NCI-H2029 treated with DMSO at 0.1 percent for 48 hours (cell line): ENCODE measurements around the gene CBFA2T3.

Experiments
- DNase-seq: peaks from one replicate; lab custom pipeline; 2025; lab: John Stamatoyannopoulos, UW

Gene CBFA2T3

DNA sequence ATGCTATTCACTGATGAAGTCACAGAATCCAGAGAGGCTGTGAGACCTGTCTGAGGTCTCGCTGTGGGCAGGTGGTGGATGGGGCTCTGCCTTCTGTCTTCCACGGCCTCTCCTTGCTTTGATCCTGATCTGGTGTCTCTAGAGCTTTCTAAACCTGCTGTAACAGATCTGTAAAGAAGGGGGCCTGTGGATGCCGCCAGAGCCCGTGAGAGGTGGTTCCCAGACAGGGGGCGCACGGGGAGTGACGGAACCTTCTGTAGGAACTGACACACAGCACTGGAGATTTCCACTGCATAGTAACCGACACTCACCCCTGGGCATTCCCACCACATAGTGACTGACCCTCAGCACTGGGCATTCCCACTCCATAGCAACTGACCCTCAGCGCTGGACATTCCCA lies 16.0 kb downstream of the CBFA2T3 start:
- no peak for DNase-seq

DNA sequence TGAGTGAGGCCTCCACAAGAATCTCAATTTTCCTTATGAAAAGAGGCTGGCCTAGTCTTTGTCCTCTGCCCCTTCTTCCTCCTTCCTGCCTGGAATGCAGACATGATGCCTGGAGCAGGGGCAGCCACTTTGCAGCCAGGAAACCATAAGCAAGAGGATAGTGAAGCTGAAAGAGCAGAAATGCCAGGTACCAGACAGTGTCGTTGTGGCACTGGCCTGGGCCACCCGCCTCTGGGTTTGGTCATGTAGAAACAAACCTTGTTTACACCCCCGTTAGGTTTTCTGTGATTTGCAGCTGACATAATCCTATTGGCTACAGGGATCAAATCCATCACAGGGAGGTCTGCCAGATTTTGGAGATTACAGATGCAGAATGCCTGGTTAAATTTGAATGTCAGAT lies 16.5 kb downstream of the CBFA2T3 start:
- no peak for DNase-seq

DNA sequence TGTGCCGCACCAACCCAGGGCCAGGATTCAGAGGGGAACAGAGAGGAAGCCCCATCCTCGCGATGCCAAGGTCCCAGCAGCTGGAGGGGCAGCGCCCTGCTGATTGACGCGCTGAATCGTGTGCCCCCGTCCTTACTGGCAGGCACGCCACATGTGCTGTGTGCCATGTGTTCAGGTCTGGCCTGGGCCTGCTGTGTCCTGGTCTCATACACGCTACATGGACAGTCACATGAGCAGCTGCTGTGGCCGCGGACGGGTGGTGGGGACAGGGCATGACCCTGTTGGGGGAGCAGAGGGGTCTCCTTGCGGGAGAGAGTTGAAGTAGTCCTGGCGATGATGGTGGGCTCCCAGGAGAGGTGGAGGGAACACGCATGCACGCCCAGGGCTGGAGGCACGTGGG lies 18.0 kb downstream of the CBFA2T3 start:
- DNase-seq: no peak

DNA sequence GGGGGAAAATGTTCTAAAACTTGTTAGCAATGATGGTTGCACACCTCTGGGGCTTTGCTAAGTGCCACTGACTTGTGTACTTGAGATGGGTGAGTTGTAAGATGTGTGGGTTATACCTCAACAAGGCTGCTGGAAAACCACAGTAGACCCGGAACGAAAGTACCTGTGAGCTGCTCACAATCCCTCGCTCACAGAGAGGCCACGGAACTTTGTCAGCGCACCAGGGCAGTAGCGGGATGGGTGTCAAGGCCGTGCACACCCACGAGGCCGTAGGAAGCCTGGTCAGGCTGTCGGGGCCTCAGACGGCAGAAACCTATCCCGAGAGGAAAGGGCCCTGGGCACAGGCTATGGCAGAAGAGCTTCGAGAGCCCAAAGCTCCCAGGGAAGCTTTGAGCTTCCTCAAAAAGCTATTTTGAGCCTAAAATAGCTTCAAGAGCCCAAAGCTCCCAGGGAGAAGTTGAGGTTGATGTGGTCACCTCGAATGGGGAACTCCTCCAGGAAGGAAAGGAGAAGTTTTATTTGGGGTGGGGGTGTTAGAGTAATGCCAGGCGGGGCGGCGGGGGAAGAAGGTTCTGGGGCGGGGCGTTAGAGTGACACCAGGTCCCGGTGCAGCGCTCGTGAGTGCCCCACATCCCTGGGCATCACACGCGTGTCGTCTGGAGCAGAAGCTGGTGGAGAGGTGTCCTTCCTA lies 19.0 kb downstream of the CBFA2T3 start:
- DNase-seq: no peak

DNA sequence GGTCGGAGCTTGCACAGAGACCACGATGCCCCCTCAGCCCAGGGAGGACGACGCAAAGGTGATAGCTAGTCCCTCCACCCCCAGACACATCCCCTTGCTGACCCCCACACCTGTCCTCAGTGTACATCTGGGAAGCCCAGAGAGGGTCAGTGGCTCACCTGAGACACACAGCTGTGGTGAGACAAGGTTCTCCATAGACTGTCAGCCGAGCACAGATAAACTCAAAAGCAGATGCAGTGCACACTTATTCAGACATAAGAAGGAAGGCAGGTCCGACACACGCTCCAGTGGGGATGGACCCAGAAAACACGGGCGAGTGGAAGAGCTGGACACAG lies 19.6 kb downstream of the CBFA2T3 start:
- no peak for DNase-seq

DNA sequence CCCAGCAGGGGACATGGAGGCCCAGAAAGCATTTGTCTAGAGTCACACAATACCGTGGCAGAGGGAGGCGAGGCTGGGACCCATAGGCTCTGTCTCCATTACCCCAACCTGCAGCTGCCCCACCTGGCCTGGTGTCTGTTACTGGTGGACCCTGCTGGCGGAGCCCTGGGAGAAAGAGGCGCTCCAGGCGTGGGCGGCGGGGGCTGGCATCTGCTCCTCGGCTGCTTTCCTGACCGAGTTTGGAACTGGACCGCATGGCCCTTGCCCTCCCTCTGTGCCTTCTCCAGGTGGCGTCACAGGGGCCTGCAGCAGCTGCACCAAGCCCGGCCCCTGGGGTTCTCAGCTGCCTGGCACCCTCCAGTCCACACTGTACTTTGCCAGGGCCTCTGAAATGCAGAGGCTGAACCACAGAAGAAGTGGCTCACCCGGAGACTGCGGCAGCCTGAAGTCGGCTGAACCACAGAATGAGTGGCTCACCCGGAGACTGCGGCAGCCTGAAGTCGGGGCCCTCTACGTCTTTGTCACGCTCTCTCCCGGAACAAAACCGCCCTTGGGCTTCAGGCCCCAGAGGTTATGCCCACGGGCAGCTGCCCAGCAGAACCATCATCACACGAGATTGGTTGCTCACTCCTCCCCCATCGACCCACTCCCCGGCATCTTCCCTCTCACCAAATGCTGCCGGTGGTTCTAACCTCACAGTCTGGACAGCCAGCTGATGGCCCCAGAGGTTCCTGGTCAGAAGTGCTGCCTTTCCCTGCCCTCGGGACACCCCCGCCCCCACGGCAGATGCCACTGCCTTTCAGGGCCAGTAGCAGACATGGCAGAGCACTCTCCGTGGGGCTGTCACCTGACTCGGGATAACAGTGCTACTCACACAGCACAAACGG lies 20.2 kb downstream of the CBFA2T3 start:
- no peak for DNase-seq

DNA sequence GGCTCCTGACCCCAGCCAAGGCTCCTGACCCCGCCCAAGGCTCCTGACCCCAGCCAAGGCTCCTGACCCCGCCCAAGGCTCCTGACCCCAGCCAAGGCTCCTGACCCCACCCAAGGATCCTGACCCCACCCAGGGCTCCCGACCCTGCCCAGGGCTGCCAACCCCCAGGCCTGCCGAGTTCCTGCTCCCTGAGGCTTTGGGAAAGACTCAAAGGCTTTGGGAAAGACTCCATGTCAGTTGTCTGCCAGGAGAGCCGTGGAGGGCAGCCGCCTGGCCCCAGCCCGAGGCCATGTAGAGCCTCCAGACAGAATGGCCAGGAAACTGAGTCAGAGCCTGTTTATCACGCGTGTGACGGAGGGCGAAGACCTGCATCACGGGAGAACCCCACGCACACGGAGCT lies 21.1 kb downstream of the CBFA2T3 start:
- DNase-seq: no peak

DNA sequence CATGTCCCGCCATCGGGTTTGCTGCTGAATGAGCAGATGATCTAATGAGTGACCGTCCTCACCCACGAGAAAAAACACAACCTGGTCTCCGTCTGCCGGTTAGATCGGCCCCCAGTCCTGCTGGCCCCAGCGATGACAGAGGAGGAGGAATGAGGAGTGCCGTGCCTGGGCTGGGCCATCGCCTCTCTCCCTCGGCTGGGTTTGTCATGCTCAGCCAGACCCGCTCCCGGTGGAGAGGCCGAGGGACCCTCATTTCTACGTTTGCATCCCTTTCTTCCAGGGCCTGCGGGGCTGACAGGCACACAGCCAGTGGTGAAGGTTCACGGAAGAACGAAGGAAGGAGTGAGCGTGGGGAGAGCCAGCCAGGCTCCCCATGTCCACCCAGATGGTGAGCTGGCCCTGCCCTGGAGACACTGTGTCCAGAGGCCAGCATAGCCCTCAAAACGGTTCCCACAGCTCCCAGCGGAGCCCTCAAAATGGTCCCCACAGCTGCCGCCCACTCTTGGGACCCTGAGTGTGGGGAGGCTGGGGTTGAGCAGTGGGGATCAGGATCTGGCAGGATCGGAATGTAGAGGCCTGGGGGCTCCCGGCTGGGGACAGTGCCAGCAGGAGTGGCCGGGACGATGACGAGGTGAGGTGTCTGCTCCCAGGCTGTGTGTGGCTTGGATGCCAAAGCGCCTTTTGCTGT lies 23.9 kb downstream of the CBFA2T3 start:
- no peak for DNase-seq

DNA sequence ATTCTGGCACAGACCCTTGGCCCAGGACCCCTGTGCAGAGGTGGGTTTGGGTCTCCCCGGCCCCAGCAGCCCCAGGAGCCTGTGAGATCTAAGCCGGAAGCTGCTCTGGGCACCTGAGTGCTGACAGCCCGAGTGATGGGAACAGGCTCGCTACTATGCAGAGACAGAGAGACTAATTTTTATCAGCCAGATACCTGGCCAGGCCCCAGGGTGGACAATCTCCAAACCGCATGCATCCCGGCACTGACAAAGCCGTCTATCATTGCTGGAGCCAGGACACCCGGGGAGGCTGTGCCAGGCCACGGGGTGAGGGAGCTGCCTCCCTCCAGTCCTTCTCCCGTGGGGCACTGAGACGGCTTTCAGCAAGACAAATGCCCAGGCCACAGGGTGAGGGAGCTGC lies 25.0 kb downstream of the CBFA2T3 start:
- DNase-seq: no peak

DNA sequence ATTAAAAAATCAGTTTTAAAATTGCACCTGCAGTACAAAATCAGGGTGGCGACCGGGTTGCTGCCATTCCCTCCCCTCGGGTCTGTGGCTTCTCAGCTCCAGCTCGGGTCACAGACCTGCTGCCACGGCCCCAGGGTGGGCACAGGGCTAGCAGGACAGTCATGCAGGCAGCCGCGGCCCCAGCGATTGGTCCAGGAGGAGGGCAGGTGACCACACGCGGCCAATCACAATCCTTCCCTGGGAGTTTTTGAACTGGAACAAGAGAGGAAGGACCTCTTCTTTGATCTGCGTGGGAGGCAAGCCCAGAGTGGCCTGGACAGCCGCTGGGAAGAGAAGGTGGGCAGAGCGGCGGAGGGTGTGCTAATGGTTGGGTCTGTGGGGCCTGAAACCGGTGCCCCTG lies 25.5 kb downstream of the CBFA2T3 start:
- DNase-seq: no peak

DNA sequence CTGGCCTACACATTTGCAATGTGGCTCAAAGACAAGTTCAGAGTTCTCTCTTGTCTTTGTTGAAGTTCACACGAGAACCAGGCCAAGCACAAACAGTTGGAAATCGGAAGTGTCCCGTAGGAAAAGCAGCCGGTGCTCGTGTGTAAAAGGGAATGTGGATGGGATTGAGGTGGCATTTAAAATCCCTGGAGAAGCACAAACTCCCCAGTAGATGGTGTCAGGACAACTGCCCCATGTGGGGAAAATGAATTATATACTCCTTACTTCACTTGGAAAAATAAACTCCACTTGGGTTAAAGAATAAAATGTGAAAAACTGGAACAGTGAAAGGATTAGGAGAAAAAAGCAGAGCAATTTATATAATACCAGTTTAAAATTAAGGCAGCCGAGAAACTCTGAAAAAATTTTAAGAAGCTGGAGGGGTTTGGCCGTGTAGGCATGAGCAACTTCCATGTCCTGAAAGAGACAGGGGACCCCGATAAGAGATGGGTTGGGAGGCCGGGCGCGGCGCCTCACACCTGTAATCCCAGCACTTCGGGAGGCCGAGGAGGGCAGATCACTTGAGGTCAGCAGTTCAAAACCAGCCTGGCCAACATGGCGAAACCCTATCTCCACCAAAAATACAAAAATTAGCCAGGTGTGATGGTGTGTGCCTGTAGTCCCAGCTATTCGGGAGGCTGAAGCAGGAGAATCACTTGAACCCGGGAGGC lies 28.1 kb downstream of the CBFA2T3 start:
- DNase-seq: no peak

DNA sequence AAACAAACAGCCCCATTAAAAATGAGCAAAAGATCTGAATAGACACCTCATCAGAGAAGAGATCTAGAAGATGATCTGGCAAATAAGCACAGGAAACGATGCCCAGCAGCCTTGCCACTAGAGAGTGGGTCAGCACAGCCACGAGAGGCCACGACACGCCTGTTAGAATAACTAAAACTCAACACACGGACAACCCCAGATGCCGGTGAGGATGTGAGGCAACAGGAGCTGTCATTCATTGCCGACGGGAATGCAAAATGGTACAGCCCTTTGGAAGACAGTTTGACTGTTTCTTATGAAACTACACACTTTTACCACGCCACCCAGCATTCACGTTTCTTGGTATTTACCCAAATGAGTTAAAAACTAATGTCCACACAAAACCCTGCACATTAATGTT lies 31.5 kb downstream of the CBFA2T3 start:
- DNase-seq: no peak

DNA sequence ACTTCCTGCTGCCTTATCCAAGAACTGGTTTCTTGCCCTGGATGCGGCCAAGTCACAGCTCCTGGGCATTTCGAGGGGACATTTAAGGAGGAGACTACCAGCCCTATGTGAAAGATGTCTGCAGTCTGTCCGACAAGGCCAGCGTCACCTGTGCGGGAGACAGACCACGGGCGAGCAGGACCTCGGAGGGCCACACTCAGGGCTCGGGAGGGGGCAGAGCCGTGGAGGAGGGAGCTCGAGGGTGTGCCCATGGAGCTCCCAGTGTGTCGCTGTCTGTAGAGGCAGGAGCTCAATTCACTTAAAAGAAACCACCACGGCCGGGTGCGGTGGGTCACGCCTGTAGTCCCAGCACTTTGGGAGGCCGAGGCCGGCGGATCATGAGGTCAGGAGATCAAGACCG lies 33.3 kb downstream of the CBFA2T3 start:
- DNase-seq: no peak

DNA sequence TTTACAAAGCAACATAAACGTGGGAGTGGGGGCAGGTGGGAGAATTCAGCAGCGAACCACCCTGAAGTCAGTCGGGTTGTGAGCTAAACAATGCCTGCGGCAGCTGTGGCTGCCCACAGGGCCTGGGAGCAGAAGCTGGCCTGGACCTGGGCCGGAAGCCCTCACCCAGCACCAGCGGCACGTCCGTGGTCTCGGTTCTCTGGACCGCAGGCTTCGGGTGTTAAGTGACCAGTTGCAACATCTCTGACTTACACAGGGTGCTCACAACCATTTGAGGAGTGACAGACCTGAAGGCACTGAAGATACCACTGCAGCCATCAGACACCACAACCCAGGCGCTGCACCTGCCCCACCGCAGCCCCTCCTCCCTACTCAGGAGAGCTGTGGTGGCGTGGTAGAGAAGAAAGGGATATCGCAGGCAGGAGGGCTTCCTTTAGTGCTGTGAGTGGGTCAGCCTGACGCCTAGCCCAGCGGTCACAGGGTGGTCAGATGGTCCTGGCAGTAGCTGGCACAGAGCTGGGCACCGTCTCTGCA lies 33.8 kb downstream of the CBFA2T3 start:
- no peak for DNase-seq

DNA sequence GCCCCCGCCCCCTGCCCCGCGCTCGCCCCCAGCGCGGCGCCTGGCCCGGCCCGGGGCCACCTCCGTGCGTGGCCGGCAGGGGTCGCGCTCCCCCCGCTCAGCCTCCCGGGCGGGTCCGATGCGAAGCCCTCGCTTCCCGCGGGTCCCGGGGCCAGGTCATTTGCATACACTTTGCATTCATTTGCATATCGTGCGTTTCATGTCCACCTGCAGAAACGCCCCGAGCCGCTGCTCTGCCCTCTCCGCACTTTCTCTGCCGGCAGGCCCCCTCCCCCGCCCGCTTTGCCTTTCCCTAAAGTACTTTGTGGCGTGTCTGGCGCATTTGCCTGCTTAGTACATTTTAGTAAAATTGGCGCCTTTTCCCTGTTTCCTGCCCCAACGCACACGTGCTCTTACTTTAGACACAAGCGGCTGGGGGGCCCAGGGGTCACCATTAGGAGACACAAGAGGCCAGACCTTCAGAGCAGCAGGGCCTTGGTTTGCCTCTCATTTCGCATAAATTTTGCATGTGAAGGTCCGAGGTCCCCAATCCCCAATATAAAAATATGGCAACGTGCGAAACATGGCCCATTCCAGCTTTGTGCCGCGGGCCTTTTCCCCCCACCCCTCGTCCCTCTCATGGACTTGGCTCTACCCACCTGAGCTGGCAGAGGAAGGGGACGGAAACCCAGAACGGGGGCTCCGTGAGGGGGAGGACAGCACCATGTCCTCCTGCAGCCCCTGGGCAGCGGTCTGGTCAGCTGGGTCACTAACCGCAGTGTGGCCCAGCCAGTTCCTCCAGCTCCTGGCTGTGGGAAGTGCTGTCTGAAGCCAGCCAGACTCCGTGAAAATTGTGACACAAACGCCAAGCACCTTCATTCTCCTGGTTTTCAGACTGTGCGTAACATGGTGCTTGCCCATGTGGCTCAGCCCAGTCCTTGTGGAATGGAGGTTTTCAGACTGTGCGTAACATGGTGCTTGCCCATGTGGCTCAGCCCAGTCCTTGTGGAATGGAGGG lies 34.8 kb downstream of the CBFA2T3 start:
- DNase-seq: no peak

DNA sequence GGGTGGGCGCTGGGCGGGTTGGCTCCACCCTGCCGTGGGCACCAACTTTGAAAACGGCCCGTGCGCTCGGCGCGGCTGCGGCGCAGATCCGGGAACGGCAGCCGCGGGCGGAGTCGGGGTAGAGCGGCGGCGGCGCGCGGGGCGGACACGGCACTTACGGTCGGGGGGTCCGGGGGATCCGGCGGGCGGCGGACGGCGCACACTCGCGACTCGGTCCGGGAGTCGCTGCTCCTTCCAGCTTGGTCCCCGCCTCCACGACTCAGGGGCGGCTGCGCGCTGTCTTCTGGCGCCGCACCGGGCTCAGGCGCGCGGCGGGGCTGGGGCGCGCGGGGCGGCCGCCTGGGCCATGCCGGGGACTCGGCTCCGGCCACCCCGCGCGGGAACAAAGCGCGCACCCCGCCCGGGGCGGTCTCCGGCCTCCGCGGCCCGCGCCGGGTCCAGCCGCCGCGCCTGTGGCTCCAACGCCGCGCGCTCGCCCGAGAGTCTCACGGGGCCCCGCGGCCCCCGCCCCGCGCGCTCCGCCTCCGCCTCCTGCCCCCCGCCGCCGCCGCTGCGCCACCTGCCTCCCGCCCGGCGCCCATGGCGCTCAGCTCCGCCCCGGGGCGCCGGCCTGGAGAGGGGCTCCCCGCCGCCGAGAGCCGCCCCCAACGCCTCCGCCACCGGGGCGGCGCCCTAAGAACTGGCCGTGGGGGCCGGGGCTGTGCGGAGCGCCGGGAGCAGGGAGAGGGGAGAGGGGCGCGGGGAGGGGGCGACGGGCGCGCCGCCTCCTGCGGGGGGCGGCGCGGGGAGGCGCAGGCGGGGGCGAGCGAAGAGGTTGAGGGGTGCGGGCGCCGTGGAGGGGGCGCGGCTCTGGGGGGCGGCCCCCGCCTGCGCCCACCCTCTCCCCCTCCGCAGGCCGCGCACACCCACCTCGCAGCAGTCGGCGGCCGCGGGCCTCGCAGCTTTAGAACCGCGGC lies 35.9 kb downstream of the CBFA2T3 start:
- DNase-seq: no peak

DNA sequence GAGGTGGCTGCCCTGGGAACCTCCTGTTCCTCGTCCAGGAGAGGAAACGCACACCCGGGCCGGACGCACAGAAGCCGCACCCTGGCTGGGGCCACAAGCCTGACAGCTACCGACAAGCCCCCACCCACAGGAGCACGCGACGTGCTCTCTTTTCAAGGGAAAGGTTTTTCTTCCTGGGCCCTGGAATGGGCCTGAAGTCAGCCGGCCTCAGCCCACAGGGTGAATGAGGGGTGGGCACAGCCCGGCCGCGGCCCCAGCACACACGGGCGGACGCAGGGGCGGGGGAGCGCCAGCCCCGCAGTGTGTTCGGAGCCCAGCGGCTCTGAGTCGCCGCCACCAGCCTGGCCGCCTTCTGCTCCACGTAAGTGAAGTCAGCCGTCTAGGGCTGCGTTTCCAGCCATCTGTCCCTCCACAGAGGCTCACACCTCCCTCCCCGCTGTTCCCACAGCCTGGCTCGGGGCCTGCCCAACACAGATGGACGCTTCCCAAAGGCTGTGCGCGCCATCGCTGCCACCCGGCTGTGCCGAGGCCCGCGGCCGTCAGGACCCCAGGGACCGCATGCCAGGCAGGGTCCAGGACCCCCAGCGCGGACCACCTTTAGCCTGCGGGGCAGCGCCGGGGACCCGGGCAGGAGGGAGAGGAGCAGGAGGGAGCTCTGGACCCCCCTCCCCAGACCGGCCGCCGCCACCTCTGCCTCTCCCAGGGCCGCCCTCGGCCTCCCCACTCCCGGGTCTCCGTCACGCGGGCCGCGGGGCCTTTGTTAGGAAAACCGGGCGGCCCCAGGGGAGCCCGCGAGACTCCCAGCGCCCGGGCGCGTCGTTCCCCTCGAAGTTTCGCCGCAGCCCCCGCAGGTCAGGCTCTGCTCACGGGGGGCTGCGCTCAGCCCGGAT lies 36.8 kb downstream of the CBFA2T3 start:
- DNase-seq: no peak

DNA sequence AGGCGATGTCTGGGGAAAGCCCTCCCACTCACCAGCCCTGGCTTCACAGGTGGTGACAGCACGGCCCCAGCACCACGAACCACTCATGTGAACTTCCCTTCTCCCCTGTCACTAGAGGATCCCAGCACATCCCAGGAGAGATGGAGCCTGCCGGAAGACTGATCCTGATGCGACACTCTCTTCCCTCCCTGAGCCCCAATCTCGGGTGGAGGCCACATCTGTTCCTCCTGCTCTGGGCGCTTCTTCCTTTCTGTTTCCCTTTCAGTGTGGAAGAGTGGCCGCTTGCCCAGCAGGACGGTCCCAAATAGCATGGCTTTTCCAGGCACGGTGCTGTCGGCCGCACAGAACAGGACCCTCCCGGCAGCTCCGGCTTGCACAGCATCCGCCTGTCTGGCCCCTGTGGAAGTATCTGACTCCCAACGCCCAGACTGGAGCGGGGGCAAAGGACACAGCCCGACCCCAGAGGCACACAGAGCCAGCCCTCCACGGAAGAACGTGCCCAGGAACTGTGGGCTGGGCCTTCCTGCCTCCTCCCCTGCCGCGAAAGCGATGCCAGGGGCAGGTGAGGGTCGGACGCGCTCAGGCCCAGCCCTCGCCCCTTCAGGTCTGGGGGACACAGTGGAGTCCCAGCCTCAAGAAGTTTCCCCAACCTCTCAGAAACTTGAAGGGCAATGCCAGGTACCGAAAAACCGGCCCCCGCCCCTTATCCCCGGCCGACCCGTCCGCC lies 37.6 kb downstream of the CBFA2T3 start:
- no peak for DNase-seq
